ENCODE measurements around the gene PLOD3.

Gene PLOD3

DNA sequence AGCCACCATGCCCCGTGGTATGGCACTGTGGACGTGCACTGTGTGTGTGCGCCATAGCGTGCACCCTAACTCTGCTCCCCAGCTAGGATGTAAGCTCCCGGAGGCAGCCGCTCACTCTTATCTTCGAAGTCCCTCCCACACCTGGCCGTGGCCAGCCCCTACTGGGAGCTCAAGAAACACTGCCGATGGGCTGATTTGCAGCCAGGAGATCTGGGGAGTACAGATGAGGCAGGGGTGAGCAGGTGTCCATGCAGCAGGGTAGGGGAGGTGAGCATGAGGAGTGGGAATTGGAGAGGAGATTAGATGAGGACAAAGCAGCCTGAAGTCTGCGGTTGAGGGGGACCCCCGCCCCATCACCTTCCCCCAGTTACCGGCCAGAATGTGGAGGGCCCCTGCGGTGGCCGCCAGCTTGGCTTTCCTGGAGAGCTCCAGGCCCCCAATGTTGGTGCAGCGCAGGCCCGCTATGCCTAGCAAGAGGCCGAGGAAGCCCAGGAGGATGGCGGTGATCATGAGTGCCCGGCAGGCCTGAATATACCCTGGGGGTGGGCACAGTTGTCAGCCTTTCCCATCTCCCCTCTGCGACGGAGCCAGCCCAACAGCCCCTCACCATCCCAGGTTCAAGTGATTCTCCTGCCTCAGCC lies 16.6 kb upstream of the PLOD3 start:
- no peak for ATAC-seq
- no peak for TF ChIP-seq TCF4 (CRISPR knock-in tag; IDR thresholded peaks at IDR 0.05; ENCODE audit: borderline replicate concordance)
- TF ChIP-seq, protein P1, sequence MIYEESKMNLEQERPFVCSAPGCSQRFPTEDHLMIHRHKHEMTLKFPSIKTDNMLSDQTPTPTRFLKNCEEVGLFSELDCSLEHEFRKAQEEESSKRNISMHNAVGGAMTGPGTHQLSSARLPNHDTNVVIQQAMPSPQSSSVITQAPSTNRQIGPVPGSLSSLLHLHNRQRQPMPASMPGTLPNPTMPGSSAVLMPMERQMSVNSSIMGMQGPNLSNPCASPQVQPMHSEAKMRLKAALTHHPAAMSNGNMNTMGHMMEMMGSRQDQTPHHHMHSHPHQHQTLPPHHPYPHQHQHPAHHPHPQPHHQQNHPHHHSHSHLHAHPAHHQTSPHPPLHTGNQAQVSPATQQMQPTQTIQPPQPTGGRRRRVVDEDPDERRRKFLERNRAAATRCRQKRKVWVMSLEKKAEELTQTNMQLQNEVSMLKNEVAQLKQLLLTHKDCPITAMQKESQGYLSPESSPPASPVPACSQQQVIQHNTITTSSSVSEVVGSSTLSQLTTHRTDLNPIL (CRISPR knock-in tag; IDR thresholded peaks at IDR 0.05; ENCODE audit: low read depth) = no peak
- TF ChIP-seq, protein P2, sequence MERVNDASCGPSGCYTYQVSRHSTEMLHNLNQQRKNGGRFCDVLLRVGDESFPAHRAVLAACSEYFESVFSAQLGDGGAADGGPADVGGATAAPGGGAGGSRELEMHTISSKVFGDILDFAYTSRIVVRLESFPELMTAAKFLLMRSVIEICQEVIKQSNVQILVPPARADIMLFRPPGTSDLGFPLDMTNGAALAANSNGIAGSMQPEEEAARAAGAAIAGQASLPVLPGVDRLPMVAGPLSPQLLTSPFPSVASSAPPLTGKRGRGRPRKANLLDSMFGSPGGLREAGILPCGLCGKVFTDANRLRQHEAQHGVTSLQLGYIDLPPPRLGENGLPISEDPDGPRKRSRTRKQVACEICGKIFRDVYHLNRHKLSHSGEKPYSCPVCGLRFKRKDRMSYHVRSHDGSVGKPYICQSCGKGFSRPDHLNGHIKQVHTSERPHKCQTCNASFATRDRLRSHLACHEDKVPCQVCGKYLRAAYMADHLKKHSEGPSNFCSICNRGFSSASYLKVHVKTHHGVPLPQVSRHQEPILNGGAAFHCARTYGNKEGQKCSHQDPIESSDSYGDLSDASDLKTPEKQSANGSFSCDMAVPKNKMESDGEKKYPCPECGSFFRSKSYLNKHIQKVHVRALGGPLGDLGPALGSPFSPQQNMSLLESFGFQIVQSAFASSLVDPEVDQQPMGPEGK (CRISPR knock-in tag; IDR thresholded peaks at IDR 0.05; ENCODE audit: borderline replicate concordance) = no peak
- TF ChIP-seq, protein P3, sequence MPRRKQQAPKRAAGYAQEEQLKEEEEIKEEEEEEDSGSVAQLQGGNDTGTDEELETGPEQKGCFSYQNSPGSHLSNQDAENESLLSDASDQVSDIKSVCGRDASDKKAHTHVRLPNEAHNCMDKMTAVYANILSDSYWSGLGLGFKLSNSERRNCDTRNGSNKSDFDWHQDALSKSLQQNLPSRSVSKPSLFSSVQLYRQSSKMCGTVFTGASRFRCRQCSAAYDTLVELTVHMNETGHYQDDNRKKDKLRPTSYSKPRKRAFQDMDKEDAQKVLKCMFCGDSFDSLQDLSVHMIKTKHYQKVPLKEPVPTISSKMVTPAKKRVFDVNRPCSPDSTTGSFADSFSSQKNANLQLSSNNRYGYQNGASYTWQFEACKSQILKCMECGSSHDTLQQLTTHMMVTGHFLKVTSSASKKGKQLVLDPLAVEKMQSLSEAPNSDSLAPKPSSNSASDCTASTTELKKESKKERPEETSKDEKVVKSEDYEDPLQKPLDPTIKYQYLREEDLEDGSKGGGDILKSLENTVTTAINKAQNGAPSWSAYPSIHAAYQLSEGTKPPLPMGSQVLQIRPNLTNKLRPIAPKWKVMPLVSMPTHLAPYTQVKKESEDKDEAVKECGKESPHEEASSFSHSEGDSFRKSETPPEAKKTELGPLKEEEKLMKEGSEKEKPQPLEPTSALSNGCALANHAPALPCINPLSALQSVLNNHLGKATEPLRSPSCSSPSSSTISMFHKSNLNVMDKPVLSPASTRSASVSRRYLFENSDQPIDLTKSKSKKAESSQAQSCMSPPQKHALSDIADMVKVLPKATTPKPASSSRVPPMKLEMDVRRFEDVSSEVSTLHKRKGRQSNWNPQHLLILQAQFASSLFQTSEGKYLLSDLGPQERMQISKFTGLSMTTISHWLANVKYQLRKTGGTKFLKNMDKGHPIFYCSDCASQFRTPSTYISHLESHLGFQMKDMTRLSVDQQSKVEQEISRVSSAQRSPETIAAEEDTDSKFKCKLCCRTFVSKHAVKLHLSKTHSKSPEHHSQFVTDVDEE (CRISPR knock-in tag; IDR thresholded peaks at IDR 0.05) = no peak
- no peak for TF ChIP-seq TOX (CRISPR knock-in tag; IDR thresholded peaks at IDR 0.05; ENCODE audit: borderline replicate concordance)
- TF ChIP-seq, protein P4, sequence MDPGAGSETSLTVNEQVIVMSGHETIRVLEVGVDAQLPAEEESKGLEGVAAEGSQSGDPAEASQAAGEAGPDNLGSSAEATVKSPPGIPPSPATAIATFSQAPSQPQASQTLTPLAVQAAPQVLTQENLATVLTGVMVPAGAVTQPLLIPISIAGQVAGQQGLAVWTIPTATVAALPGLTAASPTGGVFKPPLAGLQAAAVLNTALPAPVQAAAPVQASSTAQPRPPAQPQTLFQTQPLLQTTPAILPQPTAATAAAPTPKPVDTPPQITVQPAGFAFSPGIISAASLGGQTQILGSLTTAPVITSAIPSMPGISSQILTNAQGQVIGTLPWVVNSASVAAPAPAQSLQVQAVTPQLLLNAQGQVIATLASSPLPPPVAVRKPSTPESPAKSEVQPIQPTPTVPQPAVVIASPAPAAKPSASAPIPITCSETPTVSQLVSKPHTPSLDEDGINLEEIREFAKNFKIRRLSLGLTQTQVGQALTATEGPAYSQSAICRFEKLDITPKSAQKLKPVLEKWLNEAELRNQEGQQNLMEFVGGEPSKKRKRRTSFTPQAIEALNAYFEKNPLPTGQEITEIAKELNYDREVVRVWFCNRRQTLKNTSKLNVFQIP (CRISPR knock-in tag; IDR thresholded peaks at IDR 0.05; ENCODE audit: borderline replicate concordance, low read depth) = no peak
- TF ChIP-seq SNAI2 (CRISPR knock-in tag; IDR thresholded peaks at IDR 0.05) = no peak
- no peak for TF ChIP-seq ZFP3 (CRISPR knock-in tag; IDR thresholded peaks at IDR 0.05)
- TF ChIP-seq, protein P5, sequence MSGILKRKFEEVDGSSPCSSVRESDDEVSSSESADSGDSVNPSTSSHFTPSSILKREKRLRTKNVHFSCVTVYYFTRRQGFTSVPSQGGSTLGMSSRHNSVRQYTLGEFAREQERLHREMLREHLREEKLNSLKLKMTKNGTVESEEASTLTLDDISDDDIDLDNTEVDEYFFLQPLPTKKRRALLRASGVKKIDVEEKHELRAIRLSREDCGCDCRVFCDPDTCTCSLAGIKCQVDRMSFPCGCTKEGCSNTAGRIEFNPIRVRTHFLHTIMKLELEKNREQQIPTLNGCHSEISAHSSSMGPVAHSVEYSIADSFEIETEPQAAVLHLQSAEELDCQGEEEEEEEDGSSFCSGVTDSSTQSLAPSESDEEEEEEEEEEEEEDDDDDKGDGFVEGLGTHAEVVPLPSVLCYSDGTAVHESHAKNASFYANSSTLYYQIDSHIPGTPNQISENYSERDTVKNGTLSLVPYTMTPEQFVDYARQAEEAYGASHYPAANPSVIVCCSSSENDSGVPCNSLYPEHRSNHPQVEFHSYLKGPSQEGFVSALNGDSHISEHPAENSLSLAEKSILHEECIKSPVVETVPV (CRISPR knock-in tag; IDR thresholded peaks at IDR 0.05) = no peak
- no peak for TF ChIP-seq GLIS3 (CRISPR knock-in tag; IDR thresholded peaks at IDR 0.05)
- no peak for TF ChIP-seq ZNF8 (CRISPR knock-in tag; IDR thresholded peaks at IDR 0.05)
- TF ChIP-seq ARNTL (CRISPR knock-in tag; IDR thresholded peaks at IDR 0.05; ENCODE audit: borderline replicate concordance, low read depth) = no peak
- no peak for TF ChIP-seq CSDC2 (CRISPR knock-in tag; IDR thresholded peaks at IDR 0.05)
- TF ChIP-seq ESRRG (CRISPR knock-in tag; IDR thresholded peaks at IDR 0.05) = no peak

DNA sequence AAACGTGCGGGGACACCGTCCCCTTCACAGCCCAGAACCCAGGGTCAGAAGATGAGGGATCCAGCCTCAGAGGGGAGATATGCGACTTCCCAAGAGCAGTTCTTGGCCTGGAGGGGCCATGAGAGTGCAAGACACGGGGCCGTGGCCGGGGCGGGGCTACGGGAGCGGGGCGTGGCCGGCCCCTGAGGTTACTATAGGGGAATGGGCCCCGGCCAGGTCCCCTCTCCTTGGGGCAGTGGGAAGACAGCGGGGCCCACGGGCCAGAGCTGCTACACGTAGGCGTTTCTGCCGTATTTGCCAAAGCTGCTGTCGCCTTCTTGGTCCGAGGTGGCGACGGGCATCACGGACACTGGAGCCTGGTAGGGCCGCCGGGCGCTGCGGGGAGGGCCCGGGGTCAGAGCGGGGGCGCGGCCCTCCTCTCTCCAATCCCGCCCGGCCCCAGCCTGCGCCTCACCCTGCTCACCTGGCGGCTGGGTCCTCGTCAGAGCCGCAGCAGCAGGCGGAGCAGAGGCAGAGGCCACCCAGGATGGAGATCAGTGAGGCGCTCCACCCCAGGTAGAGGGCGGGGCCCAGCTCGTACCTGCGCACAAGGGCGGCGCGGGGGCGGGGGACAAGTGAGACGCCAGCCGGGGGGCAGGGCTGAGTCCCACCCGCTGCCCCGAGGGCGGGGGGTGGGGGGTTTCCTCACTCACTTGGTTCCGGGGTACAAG lies 14.9 kb upstream of the PLOD3 start:
- peak; percentile 4; the same call in 1 of the 3 replicates for ATAC-seq

DNA sequence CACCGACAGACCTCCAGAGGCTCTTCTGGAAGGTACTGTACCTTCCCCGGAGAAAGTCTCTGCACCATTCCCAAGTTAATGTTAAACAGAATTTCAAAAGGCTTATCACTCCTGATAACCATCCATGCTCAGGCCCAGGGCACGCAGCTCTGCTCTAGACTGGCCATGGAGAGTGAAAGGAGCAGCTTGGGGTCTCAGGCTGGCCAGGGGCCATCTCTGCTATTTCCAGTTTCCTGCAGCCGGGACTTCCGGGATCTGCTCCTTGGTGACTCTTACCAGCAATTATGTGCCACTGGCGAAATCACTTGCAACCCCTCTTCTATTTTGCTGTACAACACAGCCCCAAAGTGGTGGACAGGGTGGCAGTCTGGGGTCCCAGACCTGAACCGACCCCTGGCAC lies 14.3 kb upstream of the PLOD3 start:
- ATAC-seq = no peak; the same call in 2 of the 3 replicates
- TF ChIP-seq ZFP30 (CRISPR knock-in tag; IDR thresholded peaks at IDR 0.05) (no peak), CSDC2 (CRISPR knock-in tag; IDR thresholded peaks at IDR 0.05) (no peak), ZNF70 (CRISPR knock-in tag; IDR thresholded peaks at IDR 0.05) (no peak), ESRRG (CRISPR knock-in tag; IDR thresholded peaks at IDR 0.05) (no peak), ZFP3 (CRISPR knock-in tag; IDR thresholded peaks at IDR 0.05) (no peak), PPARA (CRISPR knock-in tag; IDR thresholded peaks at IDR 0.05; ENCODE audit: borderline replicate concordance) (no peak), ZC3H10 (CRISPR knock-in tag; IDR thresholded peaks at IDR 0.05) (no peak)
- TF ChIP-seq, protein P3 (CRISPR knock-in tag; IDR thresholded peaks at IDR 0.05) = no peak
- TF ChIP-seq, protein P4 (CRISPR knock-in tag; IDR thresholded peaks at IDR 0.05; ENCODE audit: borderline replicate concordance, low read depth) = no peak

More for the DNA sequence above, 14.9 kb upstream of the PLOD3 start:
- TF ChIP-seq OSR1 (CRISPR knock-in tag; IDR thresholded peaks at IDR 0.05) = no peak
- TF ChIP-seq CSDC2 (CRISPR knock-in tag; IDR thresholded peaks at IDR 0.05) = no peak
- no peak for TF ChIP-seq PPARA (CRISPR knock-in tag; IDR thresholded peaks at IDR 0.05; ENCODE audit: borderline replicate concordance)
- no peak for TF ChIP-seq TOX (CRISPR knock-in tag; IDR thresholded peaks at IDR 0.05; ENCODE audit: borderline replicate concordance)
- TF ChIP-seq, protein P1 (CRISPR knock-in tag; IDR thresholded peaks at IDR 0.05; ENCODE audit: low read depth) = no peak
